ENCODE results near the gene DBH. TPM values are rescaled to one million over a fixed set of nuclear protein-coding genes. Genes with fewer than 3 reads are reported as not detected.

DBH gene
- total RNA-seq, 2 donors from 2014 or later = not detected

GRCh38 chr9:133607976-133608375 is 28.2 kb upstream of the DBH start:
- H3K4me3 Mint-ChIP-seq = no peak overlapping the region
- H3K27me3 Mint-ChIP-seq (ENCODE audit: low read depth) = peaks cover 35% of the 10 kb centered on the region
- no peaks in the 10 kb centered on the region for H3K4me1 Mint-ChIP-seq (ENCODE audit: low read depth)
- no peak for ATAC-seq (replicated peaks in 1 of 2)
- H3K36me3 Mint-ChIP-seq (ENCODE audit: insufficient read depth in 2 of 2) = no peaks in the 10 kb centered on the region
- DNase-seq = no peak
- H3K27ac Mint-ChIP-seq = no peak overlapping the region
- H3K9me3 Mint-ChIP-seq = no peaks in the 10 kb centered on the region

GRCh38 chr9:133608382-133608781 is 27.8 kb upstream of the DBH start:
- DNase-seq (no peak), ATAC-seq (replicated peaks in 1 of 2) (no peak)
- Mint-ChIP-seq H3K27ac (no peak overlapping the region), H3K36me3 (ENCODE audit: insufficient read depth in 2 of 2) (no peaks in the 10 kb centered on the region), H3K4me1 (ENCODE audit: low read depth) (no peaks in the 10 kb centered on the region), H3K9me3 (no peaks in the 10 kb centered on the region), H3K27me3 (ENCODE audit: low read depth) (peaks cover 39% of the 10 kb centered on the region), H3K4me3 (no peak overlapping the region)

GRCh38 chr9:133608889-133609288 is 27.3 kb upstream of the DBH start:
- peaks cover 41% of the 10 kb centered on the region for H3K27me3 Mint-ChIP-seq (ENCODE audit: low read depth)

GRCh38 chr9:133609311-133610098 is 26.7 kb upstream of the DBH start, which contains the start of gene FAM163B:
TSS of gene FAM163B (minus strand) at chr9:133609389. CDS start at chr9:133580223, 29,166 bp downstream.
- Mint-ChIP-seq H3K9me3 (no peaks in the 10 kb centered on the region), H3K27me3 (ENCODE audit: low read depth) (peaks cover 41% of the 10 kb centered on the region)

More at GRCh38 chr9:133608889-133609288, 27.3 kb upstream of the DBH start:
- H3K4me3 Mint-ChIP-seq = no peak overlapping the region
- ATAC-seq (replicated peaks in 1 of 2) (no peak), DNase-seq (no peak)
- no peak overlapping the region for H3K27ac Mint-ChIP-seq
- H3K4me1 Mint-ChIP-seq (ENCODE audit: low read depth) = no peaks in the 10 kb centered on the region
- H3K36me3 Mint-ChIP-seq (ENCODE audit: insufficient read depth in 2 of 2) = no peaks in the 10 kb centered on the region
- no peaks in the 10 kb centered on the region for H3K9me3 Mint-ChIP-seq

GRCh38 chr9:133610845-133611244 is 25.3 kb upstream of the DBH start:
- Mint-ChIP-seq H3K4me3 (no peak overlapping the region), H3K9me3 (no peaks in the 10 kb centered on the region), H3K4me1 (ENCODE audit: low read depth) (no peaks in the 10 kb centered on the region), H3K27ac (no peak overlapping the region), H3K36me3 (ENCODE audit: insufficient read depth in 2 of 2) (no peaks in the 10 kb centered on the region), H3K27me3 (ENCODE audit: low read depth) (peaks cover 41% of the 10 kb centered on the region)
- DNase-seq (no peak), ATAC-seq (replicated peaks in 1 of 2) (no peak)

More at GRCh38 chr9:133609311-133610098, 26.7 kb upstream of the DBH start, which contains the start of gene FAM163B:
- Mint-ChIP-seq H3K4me1 (ENCODE audit: low read depth) (no peaks in the 10 kb centered on the region), H3K36me3 (ENCODE audit: insufficient read depth in 2 of 2) (no peaks in the 10 kb centered on the region), H3K27ac (no peak within 1 kb of the TSS), H3K4me3 (no peak within 1 kb of the TSS)
- DNase-seq = peak; percentile 41 to 49
- ATAC-seq (replicated peaks in 1 of 2) = peak in 1 of 2 donors; percentile 50

GRCh38 chr9:133612051-133612450 is 24.1 kb upstream of the DBH start:
- Mint-ChIP-seq H3K4me1 (ENCODE audit: low read depth) (no peaks in the 10 kb centered on the region), H3K27me3 (ENCODE audit: low read depth) (peaks cover 41% of the 10 kb centered on the region), H3K27ac (no peak overlapping the region), H3K36me3 (ENCODE audit: insufficient read depth in 2 of 2) (no peaks in the 10 kb centered on the region), H3K4me3 (no peak overlapping the region), H3K9me3 (no peaks in the 10 kb centered on the region)
- DNase-seq (no peak), ATAC-seq (replicated peaks in 1 of 2) (no peak)

- no peaks in the 10 kb centered on the region for H3K36me3 Mint-ChIP-seq (ENCODE audit: insufficient read depth in 2 of 2)
- ATAC-seq (replicated peaks in 1 of 2) = no peak
- no peaks in the 10 kb centered on the region for H3K4me1 Mint-ChIP-seq (ENCODE audit: low read depth)
These were observed 23.3 kb upstream of the DBH start for GRCh38 chr9:133612816-133613215.

GRCh38 chr9:133613432-133613831 is 22.7 kb upstream of the DBH start:
- H3K4me3 Mint-ChIP-seq = no peak overlapping the region
- DNase-seq (no peak), ATAC-seq (replicated peaks in 1 of 2) (no peak)
- H3K27ac Mint-ChIP-seq = no peak overlapping the region
- H3K36me3 Mint-ChIP-seq (ENCODE audit: insufficient read depth in 2 of 2) = no peaks in the 10 kb centered on the region
- H3K4me1 Mint-ChIP-seq (ENCODE audit: low read depth) = no peaks in the 10 kb centered on the region
- no peaks in the 10 kb centered on the region for H3K9me3 Mint-ChIP-seq
- H3K27me3 Mint-ChIP-seq (ENCODE audit: low read depth) = peaks cover 37% of the 10 kb centered on the region

More at GRCh38 chr9:133612816-133613215, 23.3 kb upstream of the DBH start:
- H3K27ac Mint-ChIP-seq = no peak overlapping the region
- H3K9me3 Mint-ChIP-seq = no peaks in the 10 kb centered on the region
- no peak for DNase-seq
- peaks cover 41% of the 10 kb centered on the region for H3K27me3 Mint-ChIP-seq (ENCODE audit: low read depth)
- no peak overlapping the region for H3K4me3 Mint-ChIP-seq

GRCh38 chr9:133614056-133614455 is 22.1 kb upstream of the DBH start:
- peaks cover 34% of the 10 kb centered on the region for H3K27me3 Mint-ChIP-seq (ENCODE audit: low read depth)
- H3K4me1 Mint-ChIP-seq (ENCODE audit: low read depth) = no peaks in the 10 kb centered on the region
- H3K27ac Mint-ChIP-seq = no peak overlapping the region
- H3K4me3 Mint-ChIP-seq = no peak overlapping the region
- H3K9me3 Mint-ChIP-seq = no peaks in the 10 kb centered on the region
- no peak for ATAC-seq (replicated peaks in 1 of 2)
- no peaks in the 10 kb centered on the region for H3K36me3 Mint-ChIP-seq (ENCODE audit: insufficient read depth in 2 of 2)
- DNase-seq = no peak

GRCh38 chr9:133614678-133615077 is 21.5 kb upstream of the DBH start:
- Mint-ChIP-seq H3K27ac (no peak overlapping the region), H3K27me3 (ENCODE audit: low read depth) (peaks cover 32% of the 10 kb centered on the region), H3K36me3 (ENCODE audit: insufficient read depth in 2 of 2) (no peaks in the 10 kb centered on the region), H3K9me3 (no peaks in the 10 kb centered on the region), H3K4me3 (no peak overlapping the region), H3K4me1 (ENCODE audit: low read depth) (peaks cover 2% of the 10 kb centered on the region)
- DNase-seq = no peak
- ATAC-seq (replicated peaks in 1 of 2) = no peak

- H3K9me3 Mint-ChIP-seq = no peaks in the 10 kb centered on the region
- no peaks in the 10 kb centered on the region for H3K36me3 Mint-ChIP-seq (ENCODE audit: insufficient read depth in 2 of 2)
- H3K27me3 Mint-ChIP-seq (ENCODE audit: low read depth) = peaks cover 27% of the 10 kb centered on the region
- no peak overlapping the region for H3K4me3 Mint-ChIP-seq
- no peak for DNase-seq
- no peak for ATAC-seq (replicated peaks in 1 of 2)
- peaks cover 7% of the 10 kb centered on the region for H3K4me1 Mint-ChIP-seq (ENCODE audit: low read depth)
- no peak overlapping the region for H3K27ac Mint-ChIP-seq
These were observed 21.0 kb upstream of the DBH start for GRCh38 chr9:133615186-133615585.

GRCh38 chr9:133615606-133616188 is 20.5 kb upstream of the DBH start:
- H3K4me1 Mint-ChIP-seq (ENCODE audit: low read depth) = peaks cover 12% of the 10 kb centered on the region
- H3K4me3 Mint-ChIP-seq = no peak overlapping the region
- H3K36me3 Mint-ChIP-seq (ENCODE audit: insufficient read depth in 2 of 2) = no peaks in the 10 kb centered on the region
- H3K27ac Mint-ChIP-seq = no peak overlapping the region
- no peak for DNase-seq
- no peak for ATAC-seq (replicated peaks in 1 of 2)
- no peaks in the 10 kb centered on the region for H3K9me3 Mint-ChIP-seq
- H3K27me3 Mint-ChIP-seq (ENCODE audit: low read depth) = peaks cover 21% of the 10 kb centered on the region

GRCh38 chr9:133616643-133617405 is 19.3 kb upstream of the DBH start:
- no peak overlapping the region for H3K27ac Mint-ChIP-seq
- peaks cover 10% of the 10 kb centered on the region for H3K27me3 Mint-ChIP-seq (ENCODE audit: low read depth)

More at GRCh38 chr9:133616643-133617405, 19.3 kb upstream of the DBH start:
- no peak overlapping the region for H3K4me3 Mint-ChIP-seq
- no peak for ATAC-seq (replicated peaks in 1 of 2)
- H3K9me3 Mint-ChIP-seq = no peaks in the 10 kb centered on the region
- DNase-seq = no peak
- H3K4me1 Mint-ChIP-seq (ENCODE audit: low read depth) = peaks cover 24% of the 10 kb centered on the region
- no peaks in the 10 kb centered on the region for H3K36me3 Mint-ChIP-seq (ENCODE audit: insufficient read depth in 2 of 2)

All from activated T-cell treated with anti-CD3 and anti-CD28 coated beads, Interleukin-2, amount 50 U/mL, for 72 hours (primary cell).